Epithelial cell of esophagus (primary cell): ENCODE measurements around the gene MTCL3.
A peak's percentile ranks its signal among the peaks of the same experiment; 100 is the strongest.

Experiments
- DNase-seq: peaks from one replicate; pipeline ENCODE4 v3.0.0; 2010; ENCODE audit warnings: low read depth
- H3K4me3 ChIP-seq: 2 replicates; pipeline ENCODE4 v1.5.1; 2011; ENCODE audit warnings: mild to moderate bottlenecking, low read length, control low read depth
- CTCF ChIP-seq: IDR thresholded peaks from 2 replicates; pipeline ENCODE4 v1.5.1; 2011; ENCODE audit warnings: low read depth, mild to moderate bottlenecking, low read length, control low read depth, inconsistent platforms; ENCODE audit not compliant: insufficient read depth; ENCODE audit errors: missing control alignments

Gene MTCL3

GRCh38 chr6:127463056-127463455 lies 56.1 kb downstream of the MTCL3 start:
- no peak for DNase-seq
- no peak overlapping the region for H3K4me3 ChIP-seq
- TF ChIP-seq CTCF, result no peak

- no peak for DNase-seq
- no peak for TF ChIP-seq CTCF
- H3K4me3 ChIP-seq, result no peak overlapping the region
These were observed 56.8 kb downstream of the MTCL3 start for GRCh38 chr6:127462376-127462775.

- H3K4me3 ChIP-seq, result no peak overlapping the region
- no peak for DNase-seq
- TF ChIP-seq CTCF, result no peak
These were observed 58.7 kb downstream of the MTCL3 start for GRCh38 chr6:127460465-127460864.

GRCh38 chr6:127459231-127459641 lies 59.9 kb downstream of the MTCL3 start, which contains the start of gene KIAA0408:
Gene KIAA0408 (minus strand): TSS chr6:127459389. CDS start chr6:127453981, 5,408 bp downstream.
- H3K4me3 ChIP-seq, result no peak within 1 kb of the TSS
- no peak for TF ChIP-seq CTCF
- DNase-seq, result peak; percentile 30

- no peak for TF ChIP-seq CTCF
- H3K4me3 ChIP-seq, result no peak overlapping the region
- DNase-seq, result peak; percentile 14
These were observed 60.3 kb downstream of the MTCL3 start for GRCh38 chr6:127458817-127459216.

- TF ChIP-seq CTCF, result no peak
- H3K4me3 ChIP-seq, result no peak overlapping the region
- DNase-seq, result no peak
These were observed 60.9 kb downstream of the MTCL3 start for GRCh38 chr6:127458222-127458621.

- peak; percentile 61 for DNase-seq
- TF ChIP-seq CTCF, result no peak
These were observed 61.6 kb downstream of the MTCL3 start for GRCh38 chr6:127457456-127458064.

More at GRCh38 chr6:127457456-127458064, 61.6 kb downstream of the MTCL3 start:
- H3K4me3 ChIP-seq, result no peak overlapping the region
